ENCODE measurements around the gene RUVBL2. TPM values are rescaled to one million over a fixed set of nuclear protein-coding genes. Genes with fewer than 3 reads are reported as not detected.

The RUVBL2 gene
- total RNA-seq, 1 experiment from 2014 or later = 170 TPM

GRCh38 chr19:48968813-48969218, 24.9 kb upstream of the RUVBL2 start:
- Histone ChIP-seq H3K9me3 (ENCODE audit: control insufficient read depth, insufficient read depth, low read depth, low read length) (no peaks in the 10 kb centered on the region), H3K36me3 (ENCODE audit: control insufficient read depth, insufficient read depth, low read length) (peaks cover 2% of the 10 kb centered on the region), H3K4me1 (ENCODE audit: control insufficient read depth, insufficient read depth, low read length) (peaks cover 22% of the 10 kb centered on the region), H3K27ac (ENCODE audit: low read length) (no peak overlapping the region), H3K27me3 (ENCODE audit: control insufficient read depth, insufficient read depth, low read length) (no peaks in the 10 kb centered on the region), H3K4me3 (ENCODE audit: low read depth in 2 of 2, low read length in 2 of 2) (no peak overlapping the region)
- no peak for ATAC-seq
- ChIA-PET CTCF (no interaction called here), POLR2A (no interaction called here)
- intact Hi-C loops (cut with micrococcal nuclease; ENCODE audit: unreplicated experiment) = no loop called here
- BruUV-seq (replicated peaks) = TSS peak; percentile 51
- in situ Hi-C loops (cut with HindIII; ENCODE audit: low pct_unique_long_range_greater_than_20kb, low sequenced_read_pairs) = no loop called here
- DNase-seq (ENCODE audit: low read depth, low spot score) = no peak
- no peak for TF ChIP-seq CTCF (IDR thresholded peaks at IDR 0.05)
- TF ChIP-seq TCF7L2 (IDR thresholded peaks at IDR 0.05; ENCODE audit: low read depth, low read length) = no peak
- no peak for TF ChIP-seq POLR2AphosphoS5 (IDR thresholded peaks at IDR 0.05; ENCODE audit: low read depth, low read length)
- no peak for TF ChIP-seq SIN3A (IDR thresholded peaks at IDR 0.05; ENCODE audit: borderline replicate concordance, insufficient read depth, low read depth, low read length)
- TF ChIP-seq, protein P1, sequence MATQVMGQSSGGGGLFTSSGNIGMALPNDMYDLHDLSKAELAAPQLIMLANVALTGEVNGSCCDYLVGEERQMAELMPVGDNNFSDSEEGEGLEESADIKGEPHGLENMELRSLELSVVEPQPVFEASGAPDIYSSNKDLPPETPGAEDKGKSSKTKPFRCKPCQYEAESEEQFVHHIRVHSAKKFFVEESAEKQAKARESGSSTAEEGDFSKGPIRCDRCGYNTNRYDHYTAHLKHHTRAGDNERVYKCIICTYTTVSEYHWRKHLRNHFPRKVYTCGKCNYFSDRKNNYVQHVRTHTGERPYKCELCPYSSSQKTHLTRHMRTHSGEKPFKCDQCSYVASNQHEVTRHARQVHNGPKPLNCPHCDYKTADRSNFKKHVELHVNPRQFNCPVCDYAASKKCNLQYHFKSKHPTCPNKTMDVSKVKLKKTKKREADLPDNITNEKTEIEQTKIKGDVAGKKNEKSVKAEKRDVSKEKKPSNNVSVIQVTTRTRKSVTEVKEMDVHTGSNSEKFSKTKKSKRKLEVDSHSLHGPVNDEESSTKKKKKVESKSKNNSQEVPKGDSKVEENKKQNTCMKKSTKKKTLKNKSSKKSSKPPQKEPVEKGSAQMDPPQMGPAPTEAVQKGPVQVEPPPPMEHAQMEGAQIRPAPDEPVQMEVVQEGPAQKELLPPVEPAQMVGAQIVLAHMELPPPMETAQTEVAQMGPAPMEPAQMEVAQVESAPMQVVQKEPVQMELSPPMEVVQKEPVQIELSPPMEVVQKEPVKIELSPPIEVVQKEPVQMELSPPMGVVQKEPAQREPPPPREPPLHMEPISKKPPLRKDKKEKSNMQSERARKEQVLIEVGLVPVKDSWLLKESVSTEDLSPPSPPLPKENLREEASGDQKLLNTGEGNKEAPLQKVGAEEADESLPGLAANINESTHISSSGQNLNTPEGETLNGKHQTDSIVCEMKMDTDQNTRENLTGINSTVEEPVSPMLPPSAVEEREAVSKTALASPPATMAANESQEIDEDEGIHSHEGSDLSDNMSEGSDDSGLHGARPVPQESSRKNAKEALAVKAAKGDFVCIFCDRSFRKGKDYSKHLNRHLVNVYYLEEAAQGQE (IDR thresholded peaks at IDR 0.05; ENCODE audit: insufficient read depth in 1 of 2, low read depth in 2 of 2, low read length in 1 of 2) = no peak

- TF ChIP-seq SIN3A (IDR thresholded peaks at IDR 0.05; ENCODE audit: borderline replicate concordance, insufficient read depth, low read depth, low read length) (no peak), POLR2AphosphoS5 (IDR thresholded peaks at IDR 0.05; ENCODE audit: low read depth, low read length) (no peak), CTCF (IDR thresholded peaks at IDR 0.05) (no peak), TCF7L2 (IDR thresholded peaks at IDR 0.05; ENCODE audit: low read depth, low read length) (no peak)
- TF ChIP-seq, protein P1 (IDR thresholded peaks at IDR 0.05; ENCODE audit: insufficient read depth in 1 of 2, low read depth in 2 of 2, low read length in 1 of 2) = no peak
- peaks cover 16% of the 10 kb centered on the region for H3K4me1 ChIP-seq (ENCODE audit: control insufficient read depth, insufficient read depth, low read length)
- CTCF ChIA-PET = interaction anchor here (1.3 to 1.4 kb wide), 2 partner anchors 24 to 35 kb away, joined by 7 to 11 read pairs; partner anchors contain the start of genes GYS1 and RUVBL2
- intact Hi-C loops (cut with micrococcal nuclease; ENCODE audit: unreplicated experiment) = loop anchor here (10.0 kb wide), 1 partner anchor 185 kb away; no protein-coding TSS in a partner anchor
- no peak; the same call in 1 of the 2 replicates for ATAC-seq
- H3K4me3 ChIP-seq (ENCODE audit: low read depth in 2 of 2, low read length in 2 of 2) = no peak overlapping the region
- H3K36me3 ChIP-seq (ENCODE audit: control insufficient read depth, insufficient read depth, low read length) = peaks cover 2% of the 10 kb centered on the region
- H3K27me3 ChIP-seq (ENCODE audit: control insufficient read depth, insufficient read depth, low read length) = no peaks in the 10 kb centered on the region
- no peak for DNase-seq (ENCODE audit: low read depth, low spot score)
- BruUV-seq (replicated peaks) = no TSS peak
- POLR2A ChIA-PET = interaction anchor here (0.5 kb wide), 1 partner anchor 126 kb away, joined by 7 read pairs; no protein-coding TSS in a partner anchor
- in situ Hi-C loops (cut with HindIII; ENCODE audit: low pct_unique_long_range_greater_than_20kb, low sequenced_read_pairs) = no loop called here
- peak overlapping the region; percentile 14; the same call in 1 of the 2 replicates for H3K27ac ChIP-seq (ENCODE audit: low read length)
- H3K9me3 ChIP-seq (ENCODE audit: control insufficient read depth, insufficient read depth, low read depth, low read length) = no peaks in the 10 kb centered on the region
These were observed 24.2 kb upstream of the RUVBL2 start for GRCh38 chr19:48969276-48970138.
